Right hindlimb (tissue), 1 donor: ENCODE data around the gene PMAIP1.

Source experiments
- DNase-seq: peaks from one replicate; pipeline ENCODE4 v3.0.0-alpha.2; 2018

PMAIP1 gene

GRCh38 chr18:59916746-59917145, 16.9 kb downstream of the PMAIP1 start:
- no peak for DNase-seq

GRCh38 chr18:59917422-59917821, 17.6 kb downstream of the PMAIP1 start:
- no peak for DNase-seq

- peak; percentile 65 for DNase-seq
Measured at GRCh38 chr18:59918320-59918755, 18.5 kb downstream of the PMAIP1 start.

- no peak for DNase-seq
Measured at GRCh38 chr18:59918997-59919396, 19.2 kb downstream of the PMAIP1 start.

- DNase-seq, result no peak
Measured at GRCh38 chr18:59921384-59921891, 21.6 kb downstream of the PMAIP1 start.

GRCh38 chr18:59923539-59924196, 23.9 kb downstream of the PMAIP1 start:
- no peak for DNase-seq

- no peak for DNase-seq
Measured at GRCh38 chr18:59926131-59926530, 26.3 kb downstream of the PMAIP1 start.

- no peak for DNase-seq
Measured at GRCh38 chr18:59927246-59927825, 27.5 kb downstream of the PMAIP1 start.

- no peak for DNase-seq
Measured at GRCh38 chr18:59928201-59928600, 28.4 kb downstream of the PMAIP1 start.

GRCh38 chr18:59929621-59930295, 30.0 kb downstream of the PMAIP1 start:
- DNase-seq, result no peak

- no peak for DNase-seq
Measured at GRCh38 chr18:59932401-59932800, 32.6 kb downstream of the PMAIP1 start.

- no peak for DNase-seq
Measured at GRCh38 chr18:59938676-59939075, 38.9 kb downstream of the PMAIP1 start.

GRCh38 chr18:59939127-59939526, 39.3 kb downstream of the PMAIP1 start:
- DNase-seq, result no peak

GRCh38 chr18:59940068-59940467, 40.3 kb downstream of the PMAIP1 start:
- DNase-seq, result no peak

GRCh38 chr18:59941331-59941730, 41.5 kb downstream of the PMAIP1 start:
- DNase-seq, result no peak

- no peak for DNase-seq
Measured at GRCh38 chr18:59942601-59943000, 42.8 kb downstream of the PMAIP1 start.

- DNase-seq, result no peak
Measured at GRCh38 chr18:59945544-59945943, 45.7 kb downstream of the PMAIP1 start.

- no peak for DNase-seq
Measured at GRCh38 chr18:59950215-59950944, 50.6 kb downstream of the PMAIP1 start.

GRCh38 chr18:59951591-59951990, 51.8 kb downstream of the PMAIP1 start:
- DNase-seq, result no peak

- no peak for DNase-seq
Measured at GRCh38 chr18:59952283-59953007, 52.6 kb downstream of the PMAIP1 start.
